Thyroid gland (tissue), 4 donors: Measurements from ENCODE around the gene CYGB. TPM values are rescaled to one million over a fixed set of nuclear protein-coding genes. Genes with fewer than 3 reads are reported as not detected.
A peak's percentile ranks its signal among the peaks of the same experiment; 100 is the strongest.

Experiments
- DNase-seq, 2 donors: peaks; one replicate each; pipeline ENCODE4 v3.0.0-alpha.2; 2019
- H3K27ac ChIP-seq, 3 donors: fragments of 200-600 bp; sonication (generic); 1 replicate in 2 of 3; 2 replicates in 1 of 3; pipeline ENCODE4 v1.5.1; 2016 to 2019; ENCODE audit warnings: mild to moderate bottlenecking in 1 of 3, moderate library complexity in 1 of 3
- H3K27me3 ChIP-seq: fragments of 200-600 bp; sonication (generic); one replicate; pipeline ENCODE4 v1.5.1; 2019
- H3K36me3 ChIP-seq, 2 donors: fragments of 200-600 bp; sonication (generic); one replicate each; pipeline ENCODE4 v1.5.1; 2016 to 2019
- H3K4me1 ChIP-seq, 2 donors: fragments of 200-600 bp; sonication (generic); one replicate each; pipeline ENCODE4 v1.5.1; 2017 to 2019
- H3K4me3 ChIP-seq, 3 donors: fragments of 200-600 bp; sonication (generic); replicated peaks in 1 of 3; 1 replicate in 2 of 3; 2 replicates in 1 of 3; pipeline ENCODE4 v1.5.1; 2016; ENCODE audit warnings: mild to moderate bottlenecking in 1 of 3
- H3K9me3 ChIP-seq: fragments of 200-600 bp; sonication (generic); one replicate; pipeline ENCODE4 v1.5.1; 2017
- POLR2A ChIP-seq, 2 donors: fragments of 450-650 bp; IDR thresholded peaks; one replicate each; pipeline ENCODE4 v1.6.1; 2017; ENCODE audit warnings: antibody characterized with exemption in 2 of 2, mild to moderate bottlenecking in 2 of 2, moderate library complexity in 1 of 2
- WGBS, 2 donors: methylation state at CpG; one replicate each; pipeline ENCODE4 v1.1.5; 2017; 5-methylcytosine and 5-hydroxymethylcytosine counted together
- intact Hi-C: fragments of 100-400 bp; cut with DNase I; formaldehyde crosslinking; loops from one replicate; pipeline ENCODE4 v1.15.1; 2023
- total RNA-seq, 4 donors: library from RNA; depleted of rRNA; stranded (reverse); fragments of >200 nt; gene quantifications; one replicate each; pipeline ENCODE4 v1.2.3, GENCODE V29; 2016
- TF ChIP-seq, protein P1 (sequence below), 6 experiments: fragments of 200-600 bp in 3 of 6; fragments of 450-650 bp in 3 of 6; sonication (generic) in 3 of 6; IDR thresholded peaks; one replicate each; pipeline ENCODE4 v1.5.1; 2016 to 2019; ENCODE audit warnings: antibody characterized with exemption in 6 of 6, mild to moderate bottlenecking in 2 of 6, inconsistent platforms in 1 of 6, moderate library complexity in 1 of 6

The CYGB gene
- total RNA-seq, 4 donors from 2014 or later: 14.7 to 32.3 (median 25.6) TPM

DNA sequence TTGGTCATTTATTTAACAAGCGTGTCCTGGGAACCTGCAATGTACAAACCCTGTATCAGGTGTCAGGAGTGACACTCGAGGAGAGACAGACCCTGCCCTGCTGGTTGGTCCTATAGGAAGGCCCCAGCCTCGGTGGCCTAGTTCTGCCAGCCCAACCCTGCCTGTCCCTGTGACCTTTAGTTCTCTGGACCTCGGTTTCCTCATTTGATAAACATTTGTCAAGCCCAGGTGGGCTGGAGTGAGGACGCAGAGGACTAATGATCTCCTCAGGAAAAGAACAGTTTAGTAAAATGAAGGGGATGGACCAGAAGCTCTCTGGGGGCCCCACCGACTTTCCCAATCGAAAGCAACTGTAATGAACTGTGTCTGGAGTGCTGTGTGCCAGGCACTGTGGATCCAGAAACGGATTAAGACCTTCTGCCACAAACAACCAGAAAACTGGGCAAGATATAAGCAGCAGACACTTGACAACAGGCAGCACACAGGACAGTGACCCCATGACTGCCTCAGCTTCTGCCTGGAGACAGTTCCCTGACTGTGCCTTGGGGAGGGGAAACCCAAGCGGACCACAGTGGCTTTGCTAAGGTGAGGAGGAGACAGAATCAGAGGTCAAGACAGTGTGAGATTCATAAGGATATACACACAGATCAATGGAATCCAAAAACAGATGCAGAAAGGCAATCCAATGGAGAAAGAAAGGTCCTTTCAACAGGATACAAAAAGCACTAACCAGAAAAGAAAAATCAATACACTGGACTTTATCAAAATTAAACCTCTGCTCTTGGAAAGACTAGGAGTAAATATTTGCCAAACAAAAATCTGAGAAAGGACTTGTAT, 11.1 kb upstream of the CYGB start:
- TF ChIP-seq POLR2A (IDR thresholded peaks at IDR 0.05): no peak
- TF ChIP-seq, protein P1, sequence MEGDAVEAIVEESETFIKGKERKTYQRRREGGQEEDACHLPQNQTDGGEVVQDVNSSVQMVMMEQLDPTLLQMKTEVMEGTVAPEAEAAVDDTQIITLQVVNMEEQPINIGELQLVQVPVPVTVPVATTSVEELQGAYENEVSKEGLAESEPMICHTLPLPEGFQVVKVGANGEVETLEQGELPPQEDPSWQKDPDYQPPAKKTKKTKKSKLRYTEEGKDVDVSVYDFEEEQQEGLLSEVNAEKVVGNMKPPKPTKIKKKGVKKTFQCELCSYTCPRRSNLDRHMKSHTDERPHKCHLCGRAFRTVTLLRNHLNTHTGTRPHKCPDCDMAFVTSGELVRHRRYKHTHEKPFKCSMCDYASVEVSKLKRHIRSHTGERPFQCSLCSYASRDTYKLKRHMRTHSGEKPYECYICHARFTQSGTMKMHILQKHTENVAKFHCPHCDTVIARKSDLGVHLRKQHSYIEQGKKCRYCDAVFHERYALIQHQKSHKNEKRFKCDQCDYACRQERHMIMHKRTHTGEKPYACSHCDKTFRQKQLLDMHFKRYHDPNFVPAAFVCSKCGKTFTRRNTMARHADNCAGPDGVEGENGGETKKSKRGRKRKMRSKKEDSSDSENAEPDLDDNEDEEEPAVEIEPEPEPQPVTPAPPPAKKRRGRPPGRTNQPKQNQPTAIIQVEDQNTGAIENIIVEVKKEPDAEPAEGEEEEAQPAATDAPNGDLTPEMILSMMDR (IDR thresholded peaks at IDR 0.05): no peak
- Histone ChIP-seq H3K9me3 (no peaks in the 10 kb centered on the region), H3K36me3 (no peaks in the 10 kb centered on the region), H3K4me1 (peaks cover 27 to 44% of the 10 kb centered on the region in 2 donors), H3K4me3 (no peak overlapping the region), H3K27me3 (no peaks in the 10 kb centered on the region), H3K27ac (no peak overlapping the region)
- intact Hi-C loops: no loop called here
- WGBS, 2 donors: 66 to 78% methylated on average over 8 to 9 of the region's 9 CpGs
- no peak for DNase-seq

DNA sequence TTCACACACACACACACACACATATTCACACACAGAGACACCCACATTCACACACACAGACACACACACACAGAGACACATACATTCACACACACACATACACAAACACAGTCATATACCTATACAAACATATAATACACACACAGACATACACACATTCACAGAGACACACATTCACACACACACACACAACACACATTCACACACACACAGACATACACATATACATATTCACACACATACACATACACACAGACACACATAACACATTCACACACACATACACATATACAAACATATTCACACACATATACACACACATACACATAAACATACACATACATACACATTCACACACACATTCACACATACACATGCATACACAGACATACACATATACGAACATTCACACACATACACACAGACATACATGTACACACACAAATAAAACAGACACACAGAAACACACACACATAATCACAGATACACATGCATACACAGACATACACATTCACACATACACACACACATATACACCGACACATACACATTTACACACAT, 10.2 kb upstream of the CYGB start:
- 89 to 93% methylated on average over 2 of the region's 2 CpGs for WGBS, 2 donors
- no peaks in the 10 kb centered on the region for H3K9me3 ChIP-seq
- no peak overlapping the region for H3K4me3 ChIP-seq
- intact Hi-C loops: no loop called here
- H3K4me1 ChIP-seq: peaks cover 20 to 38% of the 10 kb centered on the region in 2 donors
- H3K27me3 ChIP-seq: no peaks in the 10 kb centered on the region
- no peaks in the 10 kb centered on the region for H3K36me3 ChIP-seq
- H3K27ac ChIP-seq: no peak overlapping the region
- TF ChIP-seq POLR2A (IDR thresholded peaks at IDR 0.05): no peak
- TF ChIP-seq, protein P1 (IDR thresholded peaks at IDR 0.05): peak in 1 of 6 experiments; percentile 32
- DNase-seq: no peak

DNA sequence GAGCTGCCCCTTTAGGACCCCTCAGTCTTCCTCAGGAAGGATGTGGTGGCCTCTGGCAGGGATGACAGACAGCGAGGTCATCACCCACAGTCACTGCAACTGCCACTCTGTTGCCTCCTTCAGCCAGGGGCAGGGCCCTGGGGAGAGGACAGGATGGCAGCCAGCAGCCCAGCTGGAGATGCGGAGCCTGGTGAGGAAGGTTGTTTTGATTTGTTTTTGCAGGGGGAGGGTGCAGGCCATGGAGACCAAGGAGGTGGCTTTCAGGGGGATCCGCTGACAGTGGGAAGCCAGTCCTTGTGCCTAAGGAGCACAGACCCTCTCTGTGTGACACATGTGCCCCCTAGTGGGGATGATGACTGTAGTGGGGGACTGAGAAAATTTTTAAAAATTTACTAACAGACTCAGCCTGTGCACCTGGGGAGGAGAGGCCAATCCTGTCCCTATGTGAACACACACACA, 9.7 kb upstream of the CYGB start:
- intact Hi-C loops: no loop called here
- H3K4me1 ChIP-seq: peaks cover 20 to 38% of the 10 kb centered on the region in 2 donors

DNA sequence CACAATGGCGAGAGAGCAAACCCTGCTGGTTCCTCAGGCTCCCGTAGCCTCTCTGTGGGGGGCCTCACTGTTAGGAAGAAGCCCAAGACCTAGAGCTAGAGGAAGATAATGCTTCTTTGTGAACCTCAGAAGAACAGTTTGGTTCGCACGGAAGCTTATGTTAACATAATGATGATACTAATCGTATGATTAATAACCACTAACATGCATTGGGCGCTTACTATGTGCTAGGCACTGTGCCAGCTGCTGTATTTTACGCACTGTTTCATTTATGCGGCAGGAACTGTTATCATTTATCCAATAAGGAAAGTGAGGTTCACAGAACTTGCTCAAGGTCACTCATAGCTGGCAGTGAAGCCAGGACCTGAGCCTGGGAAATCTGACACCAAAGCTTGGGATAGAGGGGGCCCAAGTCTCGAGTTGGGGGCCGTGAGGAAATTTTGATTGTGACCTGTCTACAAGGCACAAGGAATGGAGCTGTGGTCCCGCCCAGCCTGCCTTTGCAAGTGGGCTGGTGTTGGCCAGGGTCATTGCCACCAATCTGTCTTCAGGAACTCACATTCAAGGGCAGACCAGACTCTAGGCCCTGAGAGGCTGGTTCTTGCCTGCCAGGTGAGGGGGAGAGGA, 9.2 kb upstream of the CYGB start:
- Histone ChIP-seq H3K27ac (peak overlapping the region in 2 of 3 donors; percentile 16 to 53), H3K4me3 (no peak overlapping the region), H3K36me3 (no peaks in the 10 kb centered on the region), H3K4me1 (peaks cover 18 to 35% of the 10 kb centered on the region in 2 donors), H3K27me3 (no peaks in the 10 kb centered on the region), H3K9me3 (no peaks in the 10 kb centered on the region)
- 68 to 87% methylated on average over 11 of the region's 11 CpGs for WGBS, 2 donors
- TF ChIP-seq, protein P1 (IDR thresholded peaks at IDR 0.05): no peak
- TF ChIP-seq POLR2A (IDR thresholded peaks at IDR 0.05): no peak
- intact Hi-C loops: no loop called here
- no peak for DNase-seq

More for the DNA sequence above, 9.7 kb upstream of the CYGB start:
- Histone ChIP-seq H3K36me3 (no peaks in the 10 kb centered on the region), H3K4me3 (no peak overlapping the region), H3K9me3 (no peaks in the 10 kb centered on the region), H3K27ac (peak overlapping the region in 2 of 3 donors; percentile 16 to 53), H3K27me3 (no peaks in the 10 kb centered on the region)
- peak; percentile 60 to 64 for DNase-seq
- TF ChIP-seq, protein P1 (IDR thresholded peaks at IDR 0.05): peak in 5 of 6 experiments; percentile 47 to 74 (median 65)
- no peak for TF ChIP-seq POLR2A (IDR thresholded peaks at IDR 0.05)
- 37 to 49% methylated on average over 3 of the region's 3 CpGs for WGBS, 2 donors
